PFSK-1 (cell line): ENCODE measurements around the gene SLC12A8.

Experiments
- POLR2AphosphoS5 ChIP-seq: IDR thresholded peaks from 2 replicates; pipeline ENCODE4 v1.6.1; 2012; ENCODE audit warnings: low read depth, mild to moderate bottlenecking, control low read depth, low read length, moderate library complexity
- REST ChIP-seq, 2 experiments: IDR thresholded peaks; 2 replicates each; pipeline versions ENCODE4 v1.6.1 to v1.8.0; 2011 to 2012; ENCODE audit warnings: low read depth in 2 of 2, low read length in 2 of 2, control low read depth in 1 of 2, inconsistent platforms in 1 of 2, mild to moderate bottlenecking in 1 of 2, moderate library complexity in 1 of 2; ENCODE audit not compliant: insufficient read depth in 1 of 2

DNA sequence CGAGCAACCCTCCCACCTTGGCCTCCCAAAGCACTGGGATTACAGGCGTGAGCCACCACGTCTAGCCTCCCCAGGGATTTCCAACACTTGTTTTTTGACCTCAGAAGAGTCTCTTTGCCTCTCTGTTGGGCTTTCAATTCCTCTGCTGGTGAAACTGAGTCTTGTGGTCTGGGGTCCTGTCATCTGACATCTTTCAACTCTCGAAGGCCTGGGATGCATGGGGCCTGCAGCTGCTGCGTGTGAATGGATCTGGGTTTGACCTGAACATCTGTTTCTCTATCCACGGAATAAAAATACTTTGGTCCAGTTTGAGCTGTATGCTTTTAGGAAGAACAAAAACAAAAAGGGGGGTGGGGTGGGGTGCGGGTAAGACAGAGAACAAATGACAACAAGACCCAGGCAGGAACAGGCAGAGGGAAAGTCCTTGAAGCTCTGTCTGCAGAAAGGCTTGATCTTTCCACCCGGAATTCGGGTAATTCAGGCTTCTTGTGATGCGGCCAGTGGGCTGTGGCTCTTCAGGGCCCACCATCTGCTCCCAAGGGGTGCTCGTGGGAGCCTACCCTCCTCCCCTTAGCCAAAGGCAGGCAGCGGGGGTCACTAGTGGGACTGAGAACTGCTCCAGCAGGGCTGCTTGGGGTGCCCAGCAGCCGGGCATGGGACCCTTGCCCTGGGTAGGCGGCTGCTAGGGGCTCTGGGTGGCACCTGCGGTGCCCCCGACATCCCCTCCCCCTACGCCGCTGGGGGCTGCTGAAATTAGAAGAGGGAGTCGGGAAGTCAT is 71.5 kb downstream of the SLC12A8 start:
- TF ChIP-seq REST (IDR thresholded peaks at IDR 0.05; ENCODE audit: insufficient read depth in 1 of 2, low read depth in 2 of 2, low read length in 2 of 2), result no peak
- no peak for TF ChIP-seq POLR2AphosphoS5
